GM23248 (cell line): ENCODE data around the gene MARCHF7.

ENCODE experiments used
- EZH2 ChIP-seq: fragments of 200-600 bp; sonication (generic); IDR thresholded peaks from 2 replicates; pipeline ENCODE4 v1.6.1; 2018; ENCODE audit warnings: antibody characterized with exemption, mild to moderate bottlenecking; ENCODE audit not compliant: insufficient read depth, poor library complexity, severe bottlenecking
- EZH2phosphoT487 ChIP-seq: fragments of 200-600 bp; sonication (generic); IDR thresholded peaks from 2 replicates; pipeline ENCODE4 v1.6.1; 2018; ENCODE audit warnings: antibody characterized with exemption, moderate library complexity, mild to moderate bottlenecking, low read depth; ENCODE audit not compliant: insufficient read depth

DNA sequence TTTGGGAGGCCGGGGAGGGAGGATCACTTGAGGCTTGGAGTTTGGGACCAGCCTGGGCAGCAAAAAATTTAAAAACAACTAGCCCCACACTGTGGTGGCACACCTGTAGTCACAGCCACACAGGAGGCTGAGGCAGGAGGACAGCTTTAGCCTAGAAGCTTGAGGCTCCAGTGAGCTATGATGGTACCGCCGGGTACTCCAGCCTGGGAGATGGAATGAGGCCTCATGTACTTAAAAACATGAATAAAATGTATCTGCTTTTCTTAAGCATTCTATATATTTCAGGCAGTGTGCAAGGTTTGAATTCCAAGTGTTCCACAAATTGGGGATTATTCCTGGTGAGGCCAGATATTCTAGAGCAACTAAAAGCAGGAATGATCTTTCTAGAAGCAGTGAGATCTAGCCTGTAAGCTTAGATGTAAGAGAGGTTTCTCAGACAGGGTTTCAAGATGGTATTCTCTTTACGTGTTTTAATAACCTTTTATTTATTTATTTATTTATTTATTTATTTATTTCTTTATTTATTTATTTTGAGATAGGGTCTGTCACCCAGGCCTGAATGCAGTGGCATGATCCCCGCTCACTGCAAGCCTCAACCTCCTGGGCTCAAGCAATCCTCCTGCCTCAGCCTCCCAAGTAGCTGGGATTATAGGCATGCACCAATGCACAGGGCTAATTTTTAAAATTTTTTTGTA is 4.1 kb upstream of the MARCHF7 start:
- TF ChIP-seq EZH2 (no peak), EZH2phosphoT487 (no peak)
